Stimulated activated effector memory CD8-positive, alpha-beta T cell treated with anti-CD3 and anti-CD28 coated beads, Interleukin-12 subunit alpha, Interleukin-12 subunit beta, amount 100 ng/mL, for 72 hours (primary cell): ENCODE results near the gene KIAA1549.

ENCODE experiments used
- ATAC-seq: fragments of 150-1000 bp; cut with Tn5 transposase; 2 replicates; pipeline ENCODE4 v1.10.0; 2021
- DNase-seq, 2 donors: peaks; one replicate each; pipeline ENCODE4 v3.0.0; 2021 to 2022; ENCODE audit warnings: low spot score in 2 of 2
- H3K27ac Mint-ChIP-seq: one replicate; pipeline ENCODE4 v1.8.0; 2022; ENCODE audit warnings: mild to moderate bottlenecking, mixed read lengths
- H3K36me3 Mint-ChIP-seq: one replicate; pipeline ENCODE4 v1.8.0; 2022; ENCODE audit warnings: mild to moderate bottlenecking, mixed read lengths
- H3K4me1 Mint-ChIP-seq: one replicate; pipeline ENCODE4 v1.8.0; 2022; ENCODE audit warnings: mixed read lengths
- H3K4me3 Mint-ChIP-seq: one replicate; pipeline ENCODE4 v1.8.0; 2022; ENCODE audit warnings: mild to moderate bottlenecking, mixed read lengths
- H3K9me3 Mint-ChIP-seq: one replicate; pipeline ENCODE4 v1.8.0; 2022; ENCODE audit warnings: mixed read lengths

Gene KIAA1549

DNA sequence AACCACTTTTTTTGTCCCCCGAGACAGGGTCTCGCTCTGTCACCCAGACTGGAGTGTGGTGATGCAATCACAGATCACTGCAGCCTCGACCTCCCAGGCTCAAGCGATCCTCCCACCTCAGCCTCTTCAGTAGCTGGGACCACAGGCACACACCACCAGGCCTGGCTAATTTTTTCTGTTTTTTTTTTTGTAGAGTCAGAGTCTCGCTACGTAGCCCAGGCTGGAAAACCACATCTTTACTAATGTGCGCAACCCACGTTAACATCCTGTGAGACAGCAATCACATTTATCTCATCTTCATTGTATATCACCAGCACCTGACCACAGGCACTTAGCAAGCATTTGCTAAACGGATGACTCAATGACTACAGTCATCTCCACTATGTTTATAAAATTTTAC is 105.4 kb downstream of the KIAA1549 start:
- peaks cover 20% of the 10 kb centered on the region for H3K4me1 Mint-ChIP-seq
- ATAC-seq (peak; percentile 100), DNase-seq (peak; percentile 47 to 79)
- no peaks in the 10 kb centered on the region for H3K36me3 Mint-ChIP-seq
- no peaks in the 10 kb centered on the region for H3K9me3 Mint-ChIP-seq
- peak overlapping the region; percentile 60 for H3K27ac Mint-ChIP-seq
- peak overlapping the region; percentile 24 for H3K4me3 Mint-ChIP-seq

DNA sequence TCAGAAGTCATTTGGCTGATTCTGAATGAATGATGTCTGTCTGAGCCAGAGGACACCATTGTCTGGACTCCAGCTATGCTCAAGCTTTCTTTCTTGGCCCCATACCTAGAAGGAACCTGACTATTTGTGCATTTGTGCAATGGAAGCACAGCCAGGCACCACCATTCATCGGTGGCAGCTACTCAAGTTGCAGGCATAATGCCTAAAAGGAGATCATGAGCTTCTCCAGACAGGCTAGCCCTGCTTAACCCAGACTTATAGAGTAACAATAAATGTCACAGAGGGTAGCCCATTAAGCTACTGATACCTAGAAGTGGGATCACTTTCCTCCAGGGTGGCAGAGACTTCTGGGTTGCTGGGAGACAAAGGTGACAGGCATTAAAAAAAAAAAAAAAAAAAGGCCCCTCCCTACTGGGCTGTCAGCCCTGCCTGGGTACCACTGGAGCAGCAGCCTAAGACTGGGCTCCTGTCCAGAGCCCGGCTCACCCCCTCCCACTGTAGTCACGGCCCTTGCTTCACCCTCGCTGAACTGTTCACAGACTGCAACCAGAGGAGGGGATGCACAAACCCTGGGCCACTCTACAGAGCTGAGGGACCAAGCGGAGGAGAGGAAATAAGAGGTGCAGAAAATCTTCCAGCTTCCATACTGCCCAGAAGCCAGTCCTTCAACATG is 107.8 kb downstream of the KIAA1549 start:
- H3K4me3 Mint-ChIP-seq = no peak overlapping the region
- H3K27ac Mint-ChIP-seq = no peak overlapping the region
- H3K4me1 Mint-ChIP-seq = peaks cover 20% of the 10 kb centered on the region
- H3K9me3 Mint-ChIP-seq = no peaks in the 10 kb centered on the region
- H3K36me3 Mint-ChIP-seq = no peaks in the 10 kb centered on the region
- ATAC-seq (no peak), DNase-seq (no peak)

DNA sequence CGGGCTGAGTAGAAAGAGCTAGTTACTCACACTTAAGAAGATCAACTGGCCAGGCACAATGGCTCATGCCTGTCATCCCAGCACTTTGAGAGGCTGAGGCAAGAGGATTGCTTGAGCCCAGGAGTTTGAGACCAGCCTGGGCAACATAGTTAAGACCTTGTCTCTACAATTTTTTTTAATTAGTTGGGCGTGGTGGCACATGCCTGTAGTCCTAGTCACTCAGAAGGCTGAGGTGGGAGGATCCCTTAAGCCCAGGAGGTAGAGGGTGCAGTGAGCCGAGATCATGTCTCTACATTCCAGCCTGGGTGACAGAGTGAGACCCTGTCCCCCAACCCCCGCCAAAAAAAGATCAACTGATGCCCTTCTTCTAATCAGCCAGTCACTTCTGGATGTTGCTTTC is 108.6 kb downstream of the KIAA1549 start:
- no peaks in the 10 kb centered on the region for H3K36me3 Mint-ChIP-seq
- peaks cover 20% of the 10 kb centered on the region for H3K4me1 Mint-ChIP-seq
- no peak for ATAC-seq
- no peaks in the 10 kb centered on the region for H3K9me3 Mint-ChIP-seq
- no peak overlapping the region for H3K27ac Mint-ChIP-seq
- no peak for DNase-seq
- no peak overlapping the region for H3K4me3 Mint-ChIP-seq

DNA sequence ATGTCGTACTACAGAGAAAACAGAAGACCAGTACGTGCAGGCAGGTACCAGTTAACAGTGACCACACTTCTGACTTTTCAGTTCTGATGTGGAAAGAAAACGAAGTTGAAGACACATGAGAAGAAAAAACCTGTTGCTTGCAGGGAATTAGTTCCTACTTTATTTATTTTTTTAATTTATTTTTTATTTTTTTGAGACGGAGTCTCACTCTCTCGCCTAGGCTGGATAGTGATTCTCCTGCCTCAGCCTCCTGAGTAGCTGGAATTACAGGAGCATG is 109.4 kb downstream of the KIAA1549 start:
- Mint-ChIP-seq H3K4me1 (peaks cover 20% of the 10 kb centered on the region), H3K27ac (no peak overlapping the region), H3K36me3 (no peaks in the 10 kb centered on the region), H3K4me3 (no peak overlapping the region), H3K9me3 (no peaks in the 10 kb centered on the region)
- no peak for ATAC-seq
- no peak for DNase-seq

DNA sequence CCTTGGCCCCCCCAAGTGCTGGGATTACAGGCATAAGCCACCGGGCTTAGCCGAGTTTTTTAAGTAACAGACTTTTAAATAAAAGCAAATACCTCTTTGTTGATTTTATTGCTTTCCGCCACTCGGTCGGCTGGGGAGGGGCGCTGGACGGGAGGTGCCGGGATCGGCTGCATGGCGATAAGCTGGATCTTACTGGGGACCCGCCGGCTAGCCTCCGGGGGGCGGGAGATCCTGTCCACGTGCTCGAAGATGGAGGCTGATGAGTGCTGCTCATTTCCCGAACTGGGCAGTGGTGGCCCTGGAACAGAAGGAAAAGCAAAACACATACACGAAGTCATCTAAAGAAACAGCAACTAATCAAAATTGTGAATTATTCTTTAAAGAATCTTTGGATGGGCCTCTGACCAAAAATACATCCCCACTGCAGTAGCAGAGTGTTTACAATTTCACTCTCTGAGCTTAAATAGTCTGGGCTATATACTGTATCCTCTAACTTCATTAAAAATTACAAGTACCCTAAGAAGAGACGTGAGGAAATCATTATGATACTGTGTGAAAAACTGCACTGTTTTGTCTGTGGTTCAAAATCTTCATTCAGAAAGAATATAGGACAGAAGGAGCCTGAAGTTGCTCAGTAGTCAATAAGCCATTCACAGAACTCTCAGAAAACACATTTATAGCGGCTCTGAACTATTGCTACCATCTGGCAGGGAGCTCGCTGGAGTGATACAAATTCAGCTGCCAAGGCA is 110.0 kb downstream of the KIAA1549 start:
- H3K4me1 Mint-ChIP-seq = peaks cover 16% of the 10 kb centered on the region

DNA sequence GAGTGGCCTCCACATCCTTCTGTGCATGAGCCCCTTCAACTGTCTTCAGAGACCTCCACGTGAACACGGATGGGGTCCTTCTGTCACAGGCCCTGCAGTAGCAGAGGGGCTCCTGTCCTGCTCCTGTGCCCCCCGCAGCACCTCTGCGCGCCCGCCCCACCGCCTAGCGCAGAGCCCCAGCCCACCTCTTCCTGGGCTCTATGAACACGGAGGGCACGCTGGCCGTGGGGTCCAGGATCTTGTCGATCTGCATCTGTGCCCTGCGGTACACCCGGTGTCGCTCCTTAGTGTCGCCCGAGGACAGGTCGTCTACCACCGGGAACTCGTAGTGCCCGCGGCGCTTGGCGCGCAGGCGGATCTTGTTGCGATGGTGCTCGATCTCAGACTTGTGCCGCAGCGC is 111.8 kb downstream of the KIAA1549 start:
- H3K36me3 Mint-ChIP-seq = no peaks in the 10 kb centered on the region
- no peak for ATAC-seq
- no peaks in the 10 kb centered on the region for H3K9me3 Mint-ChIP-seq
- peaks cover 21% of the 10 kb centered on the region for H3K4me1 Mint-ChIP-seq
- peak overlapping the region; percentile 77 for H3K27ac Mint-ChIP-seq
- no peak overlapping the region for H3K4me3 Mint-ChIP-seq
- DNase-seq = no peak

More for the DNA sequence above, 110.0 kb downstream of the KIAA1549 start:
- Mint-ChIP-seq H3K27ac (no peak overlapping the region), H3K4me3 (no peak overlapping the region), H3K9me3 (no peaks in the 10 kb centered on the region), H3K36me3 (no peaks in the 10 kb centered on the region)
- ATAC-seq = no peak
- no peak for DNase-seq

DNA sequence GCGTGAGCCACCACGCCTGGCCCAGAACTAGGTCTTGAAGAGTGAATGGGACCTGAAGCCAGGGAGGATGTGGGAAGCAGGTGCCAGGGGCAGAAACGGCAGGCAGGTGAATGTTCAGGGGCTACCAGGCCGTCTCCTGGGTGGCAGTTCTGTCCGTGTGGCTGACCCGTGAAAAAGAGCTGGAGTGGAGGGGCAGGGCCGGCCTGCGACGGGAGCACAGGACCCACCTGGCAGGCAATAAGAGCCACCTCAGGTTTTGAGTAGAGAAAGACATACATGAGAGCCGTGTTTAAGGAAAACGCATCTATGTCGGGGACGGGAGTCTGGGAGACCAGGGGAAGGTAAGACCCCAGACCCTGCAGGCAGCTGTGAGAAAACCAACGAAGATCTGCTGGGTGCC is 112.5 kb downstream of the KIAA1549 start:
- H3K36me3 Mint-ChIP-seq = no peaks in the 10 kb centered on the region
- H3K27ac Mint-ChIP-seq = peak overlapping the region; percentile 77
- H3K9me3 Mint-ChIP-seq = no peaks in the 10 kb centered on the region
- no peak overlapping the region for H3K4me3 Mint-ChIP-seq
- no peak for ATAC-seq
- H3K4me1 Mint-ChIP-seq = peaks cover 21% of the 10 kb centered on the region
- no peak for DNase-seq

DNA sequence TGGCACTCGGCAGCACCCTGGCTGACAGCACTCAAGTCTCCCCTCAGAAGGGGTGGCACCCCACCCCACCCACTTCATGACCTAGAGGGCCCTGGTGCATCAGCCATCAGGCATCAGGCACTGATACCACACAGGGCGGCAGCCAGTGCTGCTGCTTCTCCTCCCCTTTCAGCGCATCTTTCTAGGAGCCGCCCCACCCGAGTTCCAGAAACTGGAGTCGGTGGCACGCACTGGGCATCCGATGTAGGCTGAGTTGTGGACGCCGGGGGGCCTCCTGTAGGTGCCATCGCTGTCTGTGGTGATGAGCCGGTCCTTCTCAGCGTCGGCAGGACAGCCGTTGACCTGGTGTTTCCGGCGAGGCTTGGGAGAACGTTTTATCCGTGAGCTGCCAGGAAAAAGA is 113.4 kb downstream of the KIAA1549 start:
- H3K4me3 Mint-ChIP-seq = no peak overlapping the region
- no peak overlapping the region for H3K27ac Mint-ChIP-seq
- DNase-seq (no peak), ATAC-seq (no peak)
- peaks cover 21% of the 10 kb centered on the region for H3K4me1 Mint-ChIP-seq
- H3K36me3 Mint-ChIP-seq = no peaks in the 10 kb centered on the region
- no peaks in the 10 kb centered on the region for H3K9me3 Mint-ChIP-seq

DNA sequence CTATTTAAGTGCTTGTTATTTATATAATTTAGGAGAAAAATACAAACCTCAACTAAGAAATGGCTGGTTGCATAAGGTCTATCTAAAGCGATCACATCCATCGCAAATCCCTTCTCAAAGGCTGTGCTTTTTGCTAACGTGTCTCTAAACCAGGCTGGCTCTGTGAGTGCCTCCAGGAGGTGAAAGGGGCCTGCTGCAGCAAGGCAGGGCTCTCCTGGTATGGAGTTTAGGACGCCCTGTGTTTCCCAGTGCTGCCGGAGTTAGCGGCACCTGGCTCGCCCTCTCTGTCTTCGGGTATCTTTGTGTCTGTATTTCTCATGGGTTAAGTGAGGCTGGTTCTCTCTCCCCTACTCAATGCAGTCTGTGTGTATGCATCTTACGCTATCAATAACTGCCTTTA is 114.8 kb downstream of the KIAA1549 start:
- no peak overlapping the region for H3K27ac Mint-ChIP-seq
- DNase-seq (no peak), ATAC-seq (no peak)
- no peak overlapping the region for H3K4me3 Mint-ChIP-seq
- H3K9me3 Mint-ChIP-seq = no peaks in the 10 kb centered on the region
- H3K4me1 Mint-ChIP-seq = peaks cover 21% of the 10 kb centered on the region
- H3K36me3 Mint-ChIP-seq = no peaks in the 10 kb centered on the region

DNA sequence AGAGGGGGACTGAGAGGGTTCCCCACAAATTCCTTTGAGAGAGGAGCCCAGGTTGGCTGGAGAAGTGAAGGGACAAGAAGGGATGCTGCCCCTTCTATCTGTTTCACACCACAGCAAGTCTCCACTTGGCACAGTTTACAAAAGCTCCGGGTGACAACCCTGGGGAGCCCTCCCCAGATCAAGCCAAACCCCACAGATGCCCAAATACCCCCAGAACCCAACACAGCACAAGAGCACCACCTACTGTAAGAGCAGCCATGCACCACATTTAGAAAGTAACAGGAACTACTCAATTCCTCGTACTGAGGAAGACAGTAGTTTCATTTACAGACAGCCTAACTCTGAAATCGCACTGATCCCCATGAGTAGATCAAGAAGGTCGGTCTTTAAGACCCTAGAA is 115.3 kb downstream of the KIAA1549 start:
- Mint-ChIP-seq H3K4me3 (no peak overlapping the region), H3K4me1 (peaks cover 21% of the 10 kb centered on the region), H3K9me3 (no peaks in the 10 kb centered on the region), H3K27ac (no peak overlapping the region), H3K36me3 (no peaks in the 10 kb centered on the region)
- ATAC-seq (peak; percentile 78), DNase-seq (peak in 1 of 2 donors; percentile 76)

DNA sequence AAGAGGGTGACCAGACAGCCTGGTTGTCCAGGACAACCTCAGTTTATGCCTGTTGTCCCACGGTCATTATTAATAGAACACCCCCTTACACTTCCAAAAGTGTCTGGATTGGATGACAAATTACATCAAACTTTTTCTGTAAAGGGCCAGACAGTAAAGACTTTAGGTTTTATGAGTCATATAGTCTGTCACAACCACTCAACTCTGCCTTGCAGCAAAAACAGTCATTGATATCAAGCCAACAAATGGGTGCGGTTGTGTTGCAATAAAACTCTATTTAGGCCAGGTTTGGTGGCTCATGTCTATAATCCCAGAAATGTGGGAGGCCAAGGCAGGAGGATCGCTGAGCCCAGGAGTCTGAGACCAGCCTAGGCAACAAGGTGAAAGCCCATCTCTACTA is 116.5 kb downstream of the KIAA1549 start:
- ATAC-seq (peak; percentile 81), DNase-seq (no peak)
- peak overlapping the region; percentile 79 for H3K27ac Mint-ChIP-seq
- no peaks in the 10 kb centered on the region for H3K36me3 Mint-ChIP-seq
- H3K4me3 Mint-ChIP-seq = no peak overlapping the region
- no peaks in the 10 kb centered on the region for H3K9me3 Mint-ChIP-seq
- H3K4me1 Mint-ChIP-seq = peaks cover 21% of the 10 kb centered on the region

DNA sequence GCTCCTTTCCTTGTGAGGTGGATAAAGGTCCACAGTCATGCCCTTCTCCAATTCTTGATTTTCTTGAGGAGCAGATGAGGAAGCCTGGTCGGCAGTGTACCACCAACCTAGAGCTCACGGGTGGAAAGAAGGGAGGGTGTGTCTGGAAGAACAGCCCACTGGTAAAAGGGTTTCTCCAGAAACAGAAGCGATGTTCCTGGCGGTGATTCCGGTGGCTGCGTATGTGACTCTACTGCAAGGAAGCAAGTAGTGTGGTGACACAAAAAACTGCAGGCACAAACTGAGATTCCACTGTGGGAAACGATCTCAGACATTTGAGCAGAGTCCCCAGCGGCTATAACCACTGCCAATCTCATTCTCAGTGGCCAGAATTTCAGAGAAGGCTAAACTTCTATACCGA is 117.3 kb downstream of the KIAA1549 start:
- ATAC-seq = no peak
- Mint-ChIP-seq H3K36me3 (no peaks in the 10 kb centered on the region), H3K4me3 (no peak overlapping the region), H3K9me3 (no peaks in the 10 kb centered on the region), H3K27ac (peak overlapping the region; percentile 79), H3K4me1 (peaks cover 21% of the 10 kb centered on the region)
- DNase-seq = no peak

DNA sequence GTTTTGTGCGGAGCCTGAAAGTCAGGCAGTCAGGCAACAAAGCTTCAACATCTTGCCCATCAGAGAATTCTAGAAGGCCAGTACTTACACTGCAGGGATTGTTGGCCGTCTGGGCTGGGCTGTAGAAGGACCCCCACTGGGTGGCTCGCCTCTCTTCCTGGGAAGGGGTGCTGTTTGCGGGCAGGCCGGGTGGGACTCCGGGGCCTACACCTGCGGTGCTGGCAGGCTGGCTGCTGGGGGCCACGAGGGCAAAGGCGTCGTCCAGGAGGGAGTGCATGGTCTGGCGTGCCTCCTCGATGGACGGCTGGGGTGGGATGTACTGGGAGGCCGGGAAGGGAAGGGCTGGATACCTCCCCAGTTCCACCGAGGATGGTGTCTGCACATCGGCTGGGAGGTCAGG is 120.1 kb downstream of the KIAA1549 start:
- peaks cover 19% of the 10 kb centered on the region for H3K4me1 Mint-ChIP-seq
- no peak overlapping the region for H3K27ac Mint-ChIP-seq
- H3K4me3 Mint-ChIP-seq = no peak overlapping the region
- DNase-seq (no peak), ATAC-seq (no peak)
- no peaks in the 10 kb centered on the region for H3K36me3 Mint-ChIP-seq
- H3K9me3 Mint-ChIP-seq = peaks cover 8% of the 10 kb centered on the region

DNA sequence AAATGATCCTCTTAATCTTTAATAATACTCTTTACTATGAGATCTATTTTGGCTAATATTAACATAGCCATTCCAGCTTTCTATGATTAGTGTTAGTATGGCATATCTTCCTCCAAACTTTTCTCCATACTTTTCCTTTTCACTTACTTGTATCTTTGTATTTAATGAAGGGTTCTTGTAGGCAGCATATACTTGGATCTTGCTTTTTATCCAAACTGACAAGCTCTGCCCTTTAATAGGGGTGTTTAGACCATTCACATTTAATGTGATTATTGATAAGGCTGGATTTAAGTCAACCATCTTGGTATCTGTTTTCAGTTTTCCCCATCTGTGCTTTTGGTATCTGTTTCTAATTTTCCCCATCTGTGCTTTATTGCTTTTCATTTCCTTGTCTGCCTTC is 123.5 kb downstream of the KIAA1549 start:
- Mint-ChIP-seq H3K4me3 (no peak overlapping the region), H3K36me3 (no peaks in the 10 kb centered on the region), H3K4me1 (peaks cover 4% of the 10 kb centered on the region), H3K9me3 (peaks cover 8% of the 10 kb centered on the region), H3K27ac (no peak overlapping the region)
- no peak for DNase-seq
- ATAC-seq = no peak

DNA sequence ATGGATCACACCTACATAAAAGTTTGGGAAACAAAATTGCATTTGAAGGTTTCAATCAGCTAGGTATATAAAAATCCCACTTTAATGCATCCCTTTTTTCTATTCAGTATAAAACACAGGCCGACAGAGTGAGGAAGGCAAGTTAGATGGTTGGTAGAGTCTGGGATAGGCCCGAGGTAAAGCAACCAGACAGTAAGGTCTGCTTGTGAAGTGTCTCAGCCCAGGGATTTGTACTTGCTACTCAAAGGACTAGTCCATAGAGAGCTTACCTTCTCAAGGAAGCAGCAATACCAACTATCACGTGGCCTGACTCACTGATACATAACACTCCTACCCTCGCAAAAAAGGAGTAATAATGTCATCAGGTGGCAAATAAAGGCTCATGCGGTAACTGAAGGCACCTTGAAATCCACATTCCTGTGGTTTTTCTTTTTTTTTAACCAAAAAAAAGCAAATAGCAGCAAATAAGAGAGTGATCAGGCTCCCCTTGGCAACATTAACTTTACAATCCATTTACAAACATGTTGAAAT is 127.0 kb downstream of the KIAA1549 start:
- no peak for ATAC-seq
- no peak for DNase-seq
- H3K9me3 Mint-ChIP-seq = peaks cover 11% of the 10 kb centered on the region
- H3K36me3 Mint-ChIP-seq = no peaks in the 10 kb centered on the region
- no peak overlapping the region for H3K4me3 Mint-ChIP-seq
- H3K4me1 Mint-ChIP-seq = peaks cover 4% of the 10 kb centered on the region
- H3K27ac Mint-ChIP-seq = no peak overlapping the region

DNA sequence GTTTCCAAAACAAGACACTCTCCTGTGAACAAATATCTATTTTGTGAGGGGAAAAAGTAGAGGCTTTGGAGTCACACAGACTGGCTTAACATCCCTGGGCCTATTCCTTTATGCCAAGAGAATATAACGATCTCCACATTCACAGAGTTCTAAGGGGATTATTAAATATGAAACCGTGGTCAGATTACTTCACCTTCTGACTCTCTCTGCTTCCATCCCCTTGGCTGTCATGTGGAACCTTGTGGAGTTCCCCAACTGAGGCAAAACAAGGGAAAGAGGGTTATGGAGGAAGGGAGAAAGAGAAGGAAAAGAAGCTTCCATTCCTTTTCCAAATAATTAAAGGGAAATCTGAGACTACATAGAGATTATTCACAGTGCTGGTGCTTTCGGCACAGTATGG is 127.7 kb downstream of the KIAA1549 start:
- H3K36me3 Mint-ChIP-seq = no peaks in the 10 kb centered on the region
- peaks cover 11% of the 10 kb centered on the region for H3K9me3 Mint-ChIP-seq
- DNase-seq = no peak
- no peak overlapping the region for H3K4me3 Mint-ChIP-seq
- peaks cover 4% of the 10 kb centered on the region for H3K4me1 Mint-ChIP-seq
- H3K27ac Mint-ChIP-seq = no peak overlapping the region
- peak; percentile 65 for ATAC-seq
